MM.1S (cell line): ENCODE results near the gene NR0B2.
A peak's percentile ranks its signal among the peaks of the same experiment; 100 is the strongest.

Experiments
- EZH2 ChIP-seq: fragments of 300-600 bp; sonication (generic); optimal IDR thresholded peaks from 2 replicates; pipeline ENCODE3; 2017; ENCODE audit warnings: low read depth, mild to moderate bottlenecking, antibody characterized with exemption, low read length, mixed read lengths
- TF ChIP-seq, protein P1 (sequence below): fragments of 300-600 bp; sonication (generic); IDR thresholded peaks from 2 replicates; pipeline ENCODE4 v1.5.1; 2016; ENCODE audit warnings: antibody characterized with exemption, low read length, mixed read lengths

DNA sequence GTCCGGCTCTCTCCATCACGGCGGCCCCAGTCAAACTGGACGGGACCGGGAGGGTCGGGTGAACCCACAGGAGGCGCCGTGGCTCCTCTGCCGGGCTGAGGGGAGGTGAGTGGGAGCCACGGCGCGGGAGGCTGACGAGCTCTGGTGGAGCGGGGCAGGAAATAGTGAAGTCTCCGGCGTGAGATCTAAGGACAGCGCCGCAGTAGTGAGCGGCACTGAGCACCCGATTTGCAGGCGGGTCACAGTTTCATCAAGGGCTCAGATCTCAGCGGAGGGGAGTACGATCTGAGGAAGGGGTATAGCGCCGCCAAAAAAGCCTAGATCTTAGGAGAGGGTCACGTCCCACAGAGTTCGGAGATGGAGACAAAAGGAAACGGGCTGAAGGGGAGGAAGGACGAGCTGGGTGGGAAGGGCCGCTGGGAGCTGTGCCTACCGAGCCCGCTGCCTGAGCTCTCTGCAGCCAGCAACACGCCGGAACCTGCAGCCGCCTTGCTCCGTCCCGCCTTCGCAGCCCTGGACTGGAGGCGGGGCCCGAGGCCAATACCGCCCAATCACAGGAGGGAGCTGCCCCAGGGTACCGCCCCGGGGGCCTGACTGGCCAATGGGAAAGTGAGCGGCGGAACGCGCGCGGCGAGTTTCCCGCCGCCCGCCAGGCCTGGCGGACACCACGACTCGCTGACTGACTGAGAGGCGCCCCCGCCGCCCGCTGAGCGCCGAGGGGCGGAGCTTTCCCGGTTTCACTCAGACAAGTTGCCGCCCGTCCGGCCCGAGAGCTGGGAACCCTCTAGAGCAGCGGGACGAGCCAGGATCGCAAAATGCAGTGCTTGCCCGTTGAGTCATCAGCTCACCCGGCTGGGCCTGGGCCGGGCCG lies 48.9 kb downstream of the NR0B2 start:
- TF ChIP-seq, protein P1, sequence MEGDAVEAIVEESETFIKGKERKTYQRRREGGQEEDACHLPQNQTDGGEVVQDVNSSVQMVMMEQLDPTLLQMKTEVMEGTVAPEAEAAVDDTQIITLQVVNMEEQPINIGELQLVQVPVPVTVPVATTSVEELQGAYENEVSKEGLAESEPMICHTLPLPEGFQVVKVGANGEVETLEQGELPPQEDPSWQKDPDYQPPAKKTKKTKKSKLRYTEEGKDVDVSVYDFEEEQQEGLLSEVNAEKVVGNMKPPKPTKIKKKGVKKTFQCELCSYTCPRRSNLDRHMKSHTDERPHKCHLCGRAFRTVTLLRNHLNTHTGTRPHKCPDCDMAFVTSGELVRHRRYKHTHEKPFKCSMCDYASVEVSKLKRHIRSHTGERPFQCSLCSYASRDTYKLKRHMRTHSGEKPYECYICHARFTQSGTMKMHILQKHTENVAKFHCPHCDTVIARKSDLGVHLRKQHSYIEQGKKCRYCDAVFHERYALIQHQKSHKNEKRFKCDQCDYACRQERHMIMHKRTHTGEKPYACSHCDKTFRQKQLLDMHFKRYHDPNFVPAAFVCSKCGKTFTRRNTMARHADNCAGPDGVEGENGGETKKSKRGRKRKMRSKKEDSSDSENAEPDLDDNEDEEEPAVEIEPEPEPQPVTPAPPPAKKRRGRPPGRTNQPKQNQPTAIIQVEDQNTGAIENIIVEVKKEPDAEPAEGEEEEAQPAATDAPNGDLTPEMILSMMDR = peak; percentile 7; the same call in 1 of the 2 replicates
- TF ChIP-seq EZH2 = no peak
